ENCODE measurements around the gene POU2F1.
"Not testable (repeated sequence)": the region's sequence is repeated elsewhere in the genome, so short reads cannot be mapped to it uniquely, and the experiment has no call there.

Gene POU2F1

DNA sequence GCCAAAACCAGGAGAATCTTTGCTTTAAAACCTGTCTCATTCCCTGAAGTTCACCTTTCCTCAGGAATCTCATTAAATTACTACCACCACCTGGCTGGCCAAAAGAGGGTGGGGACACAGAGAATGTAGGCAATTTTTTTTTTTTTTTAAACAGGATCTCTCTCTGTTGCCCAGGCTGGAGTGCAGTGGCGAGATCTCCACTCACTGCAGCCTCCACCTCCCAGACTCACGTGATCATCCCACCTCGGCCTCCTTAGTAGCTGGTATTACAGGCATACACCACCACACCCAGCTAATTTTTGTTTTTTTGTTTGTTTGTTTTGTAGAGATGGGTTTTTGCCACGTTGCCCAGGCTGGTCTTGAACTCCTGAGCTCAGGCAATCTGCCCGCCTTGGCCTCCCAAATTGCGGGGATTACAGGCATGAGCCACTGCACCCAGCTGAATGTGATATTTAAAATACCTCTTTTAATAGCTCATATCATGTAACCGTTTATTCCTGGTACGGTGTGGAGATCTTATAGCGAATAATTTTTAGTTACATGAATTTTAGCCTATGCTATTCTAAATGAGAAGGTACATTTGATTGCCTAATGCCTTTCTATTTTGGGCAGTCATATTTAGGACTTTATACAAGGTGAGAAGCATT, 84.5 kb downstream of the POU2F1 start:
- Histone ChIP-seq H3K4me1 (ENCODE audit: control insufficient read depth in 1 of 2, insufficient read depth in 2 of 2, low read length in 2 of 2) (peaks cover 0 to 7% of the 10 kb centered on the region in 2 donors), H3K27ac (ENCODE audit: low read depth, low read length) (no peak overlapping the region), H3K36me3 (ENCODE audit: control insufficient read depth in 1 of 2, insufficient read depth in 2 of 2, low read length in 2 of 2) (no peaks in the 10 kb centered on the region), H3K4me3 (ENCODE audit: low read depth in 1 of 2, low read length in 2 of 2) (no peak overlapping the region), H3K9ac (ENCODE audit: low read depth in 1 of 2, low read length in 2 of 2) (no peak overlapping the region), H3K9me3 (ENCODE audit: control insufficient read depth in 1 of 2, low read length in 2 of 2) (no peaks in the 10 kb centered on the region), H3K27me3 (ENCODE audit: control insufficient read depth in 1 of 2, insufficient read depth in 2 of 2, low read length in 2 of 2) (no peaks in the 10 kb centered on the region)

DNA sequence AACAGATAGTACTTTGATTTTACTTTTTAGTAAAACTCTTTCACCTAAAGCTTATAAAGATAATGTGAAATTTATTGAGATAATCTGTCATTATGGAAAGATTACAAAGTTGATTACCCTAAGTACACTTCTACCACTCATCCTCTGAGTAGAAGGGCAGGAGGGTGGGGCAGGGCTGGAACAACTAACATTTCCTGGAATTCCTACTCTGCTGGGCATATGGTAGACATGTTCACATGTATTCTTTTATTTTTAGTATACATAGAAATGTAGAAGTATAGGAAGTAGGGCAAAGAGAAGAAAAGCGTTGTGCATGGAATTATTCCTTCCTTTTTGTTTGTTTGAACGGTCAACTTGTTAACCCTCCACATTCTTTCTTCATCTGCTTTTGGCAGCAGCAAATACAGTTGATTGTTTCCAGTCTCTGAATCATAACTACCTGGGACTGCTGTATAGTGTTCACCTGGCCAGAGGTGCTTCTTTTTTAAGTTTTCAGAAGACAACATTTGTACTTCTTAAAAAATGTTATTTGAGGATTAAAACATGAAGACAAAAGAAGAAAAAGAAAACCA, 85.1 kb downstream of the POU2F1 start:
- no peak overlapping the region for H3K4me3 ChIP-seq (ENCODE audit: low read depth in 1 of 2, low read length in 2 of 2)
- no peak overlapping the region for H3K9ac ChIP-seq (ENCODE audit: low read depth in 1 of 2, low read length in 2 of 2)
- no peaks in the 10 kb centered on the region for H3K27me3 ChIP-seq (ENCODE audit: control insufficient read depth in 1 of 2, insufficient read depth in 2 of 2, low read length in 2 of 2)
- no peaks in the 10 kb centered on the region for H3K36me3 ChIP-seq (ENCODE audit: control insufficient read depth in 1 of 2, insufficient read depth in 2 of 2, low read length in 2 of 2)
- no peak overlapping the region for H3K27ac ChIP-seq (ENCODE audit: low read depth, low read length)
- H3K4me1 ChIP-seq (ENCODE audit: control insufficient read depth in 1 of 2, insufficient read depth in 2 of 2, low read length in 2 of 2): peaks cover 0 to 7% of the 10 kb centered on the region in 2 donors
- H3K9me3 ChIP-seq (ENCODE audit: control insufficient read depth in 1 of 2, low read length in 2 of 2): no peaks in the 10 kb centered on the region

DNA sequence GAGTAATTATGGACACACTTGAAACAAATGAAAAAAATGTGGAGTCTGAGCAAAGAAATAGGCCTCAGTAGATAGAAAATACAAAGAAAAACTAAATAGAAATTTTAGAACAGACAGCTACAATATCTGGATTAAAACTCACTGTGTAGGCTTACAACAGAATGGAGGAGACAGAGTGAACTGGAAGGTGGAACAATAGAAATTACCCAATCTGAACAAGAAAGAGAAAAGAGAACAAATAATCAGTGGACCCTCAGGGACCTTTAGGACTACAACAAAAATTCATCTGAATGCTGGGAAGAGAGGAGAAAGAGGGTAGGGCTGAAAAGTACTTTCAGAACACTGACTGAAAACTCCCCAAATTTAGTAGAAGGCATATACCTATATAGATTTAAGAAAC, 90.0 kb downstream of the POU2F1 start:
- Histone ChIP-seq H3K9me3 (ENCODE audit: control insufficient read depth in 1 of 2, low read length in 2 of 2) (peaks cover 0 to under 1% of the 10 kb centered on the region in 2 donors), H3K27ac (ENCODE audit: low read depth, low read length) (no peak overlapping the region), H3K27me3 (ENCODE audit: control insufficient read depth in 1 of 2, insufficient read depth in 2 of 2, low read length in 2 of 2) (no peaks in the 10 kb centered on the region), H3K36me3 (ENCODE audit: control insufficient read depth in 1 of 2, insufficient read depth in 2 of 2, low read length in 2 of 2) (no peaks in the 10 kb centered on the region), H3K9ac (ENCODE audit: low read depth in 1 of 2, low read length in 2 of 2) (no peak overlapping the region), H3K4me1 (ENCODE audit: control insufficient read depth in 1 of 2, insufficient read depth in 2 of 2, low read length in 2 of 2) (peaks cover 0 to 4% of the 10 kb centered on the region in 2 donors), H3K4me3 (ENCODE audit: low read depth in 1 of 2, low read length in 2 of 2) (no peak overlapping the region)

DNA sequence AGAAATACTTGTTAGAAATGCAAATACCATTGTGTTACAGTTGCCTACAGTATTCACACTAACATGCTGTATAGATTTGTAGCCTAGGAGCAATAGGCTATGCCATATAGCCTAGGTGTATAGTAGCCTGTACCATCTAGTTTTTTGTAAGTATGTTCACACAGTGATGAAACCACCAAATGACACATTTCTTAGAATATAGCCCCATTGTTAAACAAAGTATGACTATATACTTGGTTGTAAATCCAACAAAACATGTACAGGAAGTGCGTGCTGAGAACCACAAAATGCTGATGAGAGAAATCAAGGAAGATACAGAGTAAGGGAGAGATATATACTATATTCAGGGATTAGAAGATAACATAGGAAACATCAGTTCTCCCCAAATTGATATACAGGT, 92.2 kb downstream of the POU2F1 start:
- Histone ChIP-seq H3K9ac (ENCODE audit: low read depth in 1 of 2, low read length in 2 of 2) (no peak overlapping the region), H3K4me3 (ENCODE audit: low read depth in 1 of 2, low read length in 2 of 2) (no peak overlapping the region), H3K9me3 (ENCODE audit: control insufficient read depth in 1 of 2, low read length in 2 of 2) (peaks cover 10 to 15% of the 10 kb centered on the region in 2 donors), H3K27me3 (ENCODE audit: control insufficient read depth in 1 of 2, insufficient read depth in 2 of 2, low read length in 2 of 2) (no peaks in the 10 kb centered on the region), H3K36me3 (ENCODE audit: control insufficient read depth in 1 of 2, insufficient read depth in 2 of 2, low read length in 2 of 2) (no peaks in the 10 kb centered on the region), H3K4me1 (ENCODE audit: control insufficient read depth in 1 of 2, insufficient read depth in 2 of 2, low read length in 2 of 2) (no peaks in the 10 kb centered on the region), H3K27ac (ENCODE audit: low read depth, low read length) (no peak overlapping the region)

DNA sequence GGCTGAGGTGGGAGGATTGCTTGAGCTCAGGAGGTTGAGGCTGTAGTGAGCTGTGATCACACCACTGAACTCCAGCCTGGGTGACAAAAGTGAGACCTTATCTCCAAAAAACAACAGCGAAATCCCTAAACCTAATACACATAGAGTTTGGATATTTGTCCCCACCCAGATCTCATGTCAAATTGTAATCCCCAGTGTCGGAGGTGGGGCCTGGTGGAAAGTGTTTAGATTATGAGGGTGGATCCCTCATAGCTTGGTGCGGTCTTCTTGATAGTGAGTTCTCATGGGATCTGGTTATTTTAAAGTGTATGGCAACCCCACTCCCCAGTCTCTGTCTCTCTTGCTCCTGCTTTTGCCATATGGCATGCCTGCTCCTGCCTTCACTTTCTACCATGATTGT, 94.0 kb downstream of the POU2F1 start:
- Histone ChIP-seq H3K27ac (ENCODE audit: low read depth, low read length) (no peak overlapping the region), H3K4me1 (ENCODE audit: control insufficient read depth in 1 of 2, insufficient read depth in 2 of 2, low read length in 2 of 2) (no peaks in the 10 kb centered on the region), H3K36me3 (ENCODE audit: control insufficient read depth in 1 of 2, insufficient read depth in 2 of 2, low read length in 2 of 2) (no peaks in the 10 kb centered on the region), H3K9me3 (ENCODE audit: control insufficient read depth in 1 of 2, low read length in 2 of 2) (peaks cover 21 to 26% of the 10 kb centered on the region in 2 donors), H3K4me3 (ENCODE audit: low read depth in 1 of 2, low read length in 2 of 2) (no peak overlapping the region), H3K27me3 (ENCODE audit: control insufficient read depth in 1 of 2, insufficient read depth in 2 of 2, low read length in 2 of 2) (no peaks in the 10 kb centered on the region), H3K9ac (ENCODE audit: low read depth in 1 of 2, low read length in 2 of 2) (no peak overlapping the region)

DNA sequence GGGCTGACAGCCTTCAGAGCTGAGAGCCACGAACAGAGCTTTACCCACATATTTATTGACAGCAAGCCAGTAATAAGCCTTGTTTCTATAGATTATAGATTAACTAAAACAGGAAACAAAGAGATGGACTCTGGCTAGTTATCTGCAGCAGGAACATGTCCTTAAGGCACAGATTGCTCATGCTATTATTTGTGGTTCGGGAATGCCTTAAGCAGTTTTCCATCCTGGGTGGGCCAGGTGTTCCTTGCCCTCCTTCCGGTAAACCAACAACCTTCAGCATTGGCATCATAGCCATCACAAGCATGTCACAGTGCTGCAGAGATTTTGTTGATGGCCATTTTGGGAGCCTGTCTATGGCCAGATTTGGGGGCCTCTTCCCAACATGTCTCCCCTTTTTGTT, 96.8 kb downstream of the POU2F1 start:
- no peak overlapping the region for H3K27ac ChIP-seq (ENCODE audit: low read depth, low read length)
- no peaks in the 10 kb centered on the region for H3K4me1 ChIP-seq (ENCODE audit: control insufficient read depth in 1 of 2, insufficient read depth in 2 of 2, low read length in 2 of 2)
- H3K9ac ChIP-seq (ENCODE audit: low read depth in 1 of 2, low read length in 2 of 2): no peak overlapping the region
- no peak overlapping the region for H3K4me3 ChIP-seq (ENCODE audit: low read depth in 1 of 2, low read length in 2 of 2)
- H3K36me3 ChIP-seq (ENCODE audit: control insufficient read depth in 1 of 2, insufficient read depth in 2 of 2, low read length in 2 of 2): no peaks in the 10 kb centered on the region
- H3K9me3 ChIP-seq (ENCODE audit: control insufficient read depth in 1 of 2, low read length in 2 of 2): peaks cover 39 to 51% of the 10 kb centered on the region in 2 donors
- no peaks in the 10 kb centered on the region for H3K27me3 ChIP-seq (ENCODE audit: control insufficient read depth in 1 of 2, insufficient read depth in 2 of 2, low read length in 2 of 2)

DNA sequence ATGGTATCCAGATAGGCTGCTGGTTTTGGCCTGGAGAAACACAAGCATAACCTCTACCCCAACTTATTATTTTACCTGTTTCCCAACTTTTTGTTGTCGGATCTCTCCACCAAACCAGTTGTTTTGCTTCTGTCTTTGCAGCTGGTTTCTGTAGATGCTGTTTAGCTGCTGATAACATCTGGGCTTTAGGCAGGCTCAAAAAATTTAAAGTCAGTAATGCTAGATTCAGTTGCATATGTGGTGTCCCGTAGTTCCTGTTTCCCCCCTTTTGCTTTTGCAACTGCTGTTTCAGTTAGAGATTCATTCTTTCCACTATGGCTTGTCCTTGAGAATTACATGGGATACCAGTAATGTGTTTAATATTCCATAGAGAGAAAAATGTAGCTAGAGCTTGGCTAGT, 98.5 kb downstream of the POU2F1 start:
- H3K36me3 ChIP-seq (ENCODE audit: control insufficient read depth in 1 of 2, insufficient read depth in 2 of 2, low read length in 2 of 2); H3K4me3 ChIP-seq (ENCODE audit: low read depth in 1 of 2, low read length in 2 of 2); H3K4me1 ChIP-seq (ENCODE audit: control insufficient read depth in 1 of 2, insufficient read depth in 2 of 2, low read length in 2 of 2); H3K27ac ChIP-seq (ENCODE audit: low read depth, low read length); H3K9ac ChIP-seq (ENCODE audit: low read depth in 1 of 2, low read length in 2 of 2); H3K27me3 ChIP-seq (ENCODE audit: control insufficient read depth in 1 of 2, insufficient read depth in 2 of 2, low read length in 2 of 2): not testable (repeated sequence)
- H3K9me3 ChIP-seq (ENCODE audit: control insufficient read depth in 1 of 2, low read length in 2 of 2): peaks cover 50 to 64% of the 10 kb centered on the region in 2 donors

DNA sequence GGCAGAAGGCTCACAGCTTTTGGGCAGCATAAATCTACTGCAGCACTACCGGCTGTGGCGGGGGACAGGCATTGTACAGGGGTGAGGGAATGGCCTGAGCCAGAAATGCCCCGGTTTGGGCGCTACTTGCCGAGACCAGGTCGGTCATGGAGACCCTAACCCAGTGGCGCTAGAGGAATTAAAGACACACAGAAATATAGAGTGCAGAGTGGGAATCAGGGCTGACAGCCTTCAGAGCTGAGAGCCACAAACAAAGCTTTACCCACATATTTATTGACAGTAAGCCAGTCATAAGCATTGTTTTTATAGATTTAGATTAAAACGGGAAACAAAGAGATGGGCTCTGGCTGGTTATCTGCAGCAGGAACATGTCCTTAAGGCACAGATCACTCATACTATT, 101.8 kb downstream of the POU2F1 start:
- no peak overlapping the region for H3K27ac ChIP-seq (ENCODE audit: low read depth, low read length)
- peak overlapping the region in 1 of 2 donors; percentile 38 for H3K4me3 ChIP-seq (ENCODE audit: low read depth in 1 of 2, low read length in 2 of 2)
- peaks cover 0 to 5% of the 10 kb centered on the region in 2 donors for H3K36me3 ChIP-seq (ENCODE audit: control insufficient read depth in 1 of 2, insufficient read depth in 2 of 2, low read length in 2 of 2)
- no peaks in the 10 kb centered on the region for H3K4me1 ChIP-seq (ENCODE audit: control insufficient read depth in 1 of 2, insufficient read depth in 2 of 2, low read length in 2 of 2)
- peaks cover 44 to 58% of the 10 kb centered on the region in 2 donors for H3K9me3 ChIP-seq (ENCODE audit: control insufficient read depth in 1 of 2, low read length in 2 of 2)
- no peaks in the 10 kb centered on the region for H3K27me3 ChIP-seq (ENCODE audit: control insufficient read depth in 1 of 2, insufficient read depth in 2 of 2, low read length in 2 of 2)
- H3K9ac ChIP-seq (ENCODE audit: low read depth in 1 of 2, low read length in 2 of 2): no peak overlapping the region

DNA sequence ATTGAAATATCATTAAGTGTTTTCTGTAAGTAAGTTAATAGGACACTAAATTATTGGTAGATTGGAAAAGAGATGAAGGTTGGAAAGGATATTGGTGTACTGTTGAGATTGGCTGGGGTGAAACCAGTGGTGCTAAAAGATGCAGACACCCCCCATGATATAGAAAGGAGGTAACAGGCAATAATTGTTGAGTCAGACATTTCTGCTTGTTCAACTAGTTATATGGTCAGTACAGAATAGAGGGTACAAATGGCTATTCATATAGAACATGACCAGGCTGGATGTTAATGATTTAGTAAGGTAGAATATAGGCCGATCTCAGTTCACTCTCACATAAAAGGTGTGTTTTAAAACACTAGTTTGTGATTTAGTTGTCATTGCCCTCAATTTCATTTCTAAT, 104.5 kb downstream of the POU2F1 start:
- peaks cover 0 to 5% of the 10 kb centered on the region in 2 donors for H3K36me3 ChIP-seq (ENCODE audit: control insufficient read depth in 1 of 2, insufficient read depth in 2 of 2, low read length in 2 of 2)
- H3K9ac ChIP-seq (ENCODE audit: low read depth in 1 of 2, low read length in 2 of 2): no peak overlapping the region
- no peak overlapping the region for H3K27ac ChIP-seq (ENCODE audit: low read depth, low read length)
- no peaks in the 10 kb centered on the region for H3K4me1 ChIP-seq (ENCODE audit: control insufficient read depth in 1 of 2, insufficient read depth in 2 of 2, low read length in 2 of 2)
- H3K27me3 ChIP-seq (ENCODE audit: control insufficient read depth in 1 of 2, insufficient read depth in 2 of 2, low read length in 2 of 2): no peaks in the 10 kb centered on the region
- peaks cover 29 to 42% of the 10 kb centered on the region in 2 donors for H3K9me3 ChIP-seq (ENCODE audit: control insufficient read depth in 1 of 2, low read length in 2 of 2)
- no peak overlapping the region for H3K4me3 ChIP-seq (ENCODE audit: low read depth in 1 of 2, low read length in 2 of 2)

DNA sequence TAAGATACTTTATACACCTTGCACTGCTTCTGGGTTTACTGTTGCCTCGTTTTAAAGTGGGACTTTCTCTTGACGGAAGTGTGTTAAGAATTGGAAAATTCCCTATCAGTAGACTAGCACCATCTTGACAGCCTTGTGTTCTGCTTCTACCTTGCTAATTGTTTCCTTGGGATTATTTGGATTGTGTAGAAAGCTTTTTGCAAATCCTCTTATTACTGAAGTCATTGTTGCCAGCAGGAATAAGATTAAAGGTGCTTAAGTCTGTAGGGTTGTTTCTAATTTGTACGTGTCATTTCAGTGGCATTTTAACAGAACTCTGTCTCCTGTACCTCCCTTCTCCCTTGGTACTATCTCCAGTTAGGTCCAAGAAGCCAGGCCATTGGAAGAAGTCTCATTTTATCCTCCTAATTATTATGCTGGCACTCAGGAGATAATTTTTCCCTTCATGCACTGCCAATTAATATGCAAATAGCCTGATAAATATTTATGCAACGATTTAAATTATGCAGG, 107.7 kb downstream of the POU2F1 start:
- Histone ChIP-seq H3K4me1 (ENCODE audit: control insufficient read depth in 1 of 2, insufficient read depth in 2 of 2, low read length in 2 of 2) (peaks cover 0 to 12% of the 10 kb centered on the region in 2 donors), H3K27me3 (ENCODE audit: control insufficient read depth in 1 of 2, insufficient read depth in 2 of 2, low read length in 2 of 2) (no peaks in the 10 kb centered on the region), H3K4me3 (ENCODE audit: low read depth in 1 of 2, low read length in 2 of 2) (no peak overlapping the region), H3K27ac (ENCODE audit: low read depth, low read length) (no peak overlapping the region), H3K36me3 (ENCODE audit: control insufficient read depth in 1 of 2, insufficient read depth in 2 of 2, low read length in 2 of 2) (peaks cover 0 to 5% of the 10 kb centered on the region in 2 donors), H3K9ac (ENCODE audit: low read depth in 1 of 2, low read length in 2 of 2) (no peak overlapping the region), H3K9me3 (ENCODE audit: control insufficient read depth in 1 of 2, low read length in 2 of 2) (peaks cover 4 to 9% of the 10 kb centered on the region in 2 donors)
